PC-3 (cell line): ENCODE data around the gene KIFAP3. TPM values are rescaled to one million over a fixed set of nuclear protein-coding genes. Genes with fewer than 3 reads are reported as not detected.

ENCODE experiments used
- ATAC-seq: fragments of 200-7000 bp; cut with Tn5 transposase; 2 replicates; pipeline ENCODE4 v1.9.1; 2020; ENCODE audit warnings: mild to moderate bottlenecking, moderate library complexity
- BruUV-seq: library from RNA; stranded (reverse); fragments of 400-500 nt; replicated peaks from 2 replicates; lab custom pipeline; 2021; lab: Mats Ljungman, UMichigan
- CTCF ChIA-PET: fragments of 300-600 bp; sonication (Branson Sonifier 250); formaldehyde crosslinking; loops from one replicate; lab custom pipeline; 2022; ENCODE audit warnings: antibody characterized with exemption; lab: Charles Lee
- POLR2A ChIA-PET: fragments of 300-600 bp; sonication (Branson Sonifier 250); formaldehyde crosslinking; loops from one replicate; lab custom pipeline; 2022; ENCODE audit warnings: antibody characterized with exemption; ENCODE audit not compliant: unreplicated experiment; lab: Charles Lee
- DNase-seq: peaks from one replicate; pipeline ENCODE4 v3.0.0-alpha.2; 2015
- H2AFZ ChIP-seq: fragments of 300-600 bp; sonication (generic); 2 replicates; pipeline ENCODE4 v1.6.0; 2016; ENCODE audit warnings: antibody characterized with exemption, low read length
- H3F3A ChIP-seq: fragments of 300-600 bp; sonication (generic); one replicate; pipeline ENCODE4 v1.6.0; 2017; ENCODE audit warnings: antibody characterized with exemption, low read length, control low read depth, mild to moderate bottlenecking; ENCODE audit not compliant: unreplicated experiment
- H3K27ac ChIP-seq: fragments of 300-600 bp; sonication (generic); 2 replicates; pipeline ENCODE4 v1.5.1; 2016; ENCODE audit warnings: mild to moderate bottlenecking, low read length
- H3K27me3 ChIP-seq: fragments of 300-600 bp; sonication (generic); 2 replicates; pipeline ENCODE4 v1.6.1; 2016; ENCODE audit warnings: low read length, mixed read lengths
- H3K36me3 ChIP-seq: fragments of 300-600 bp; sonication (generic); 2 replicates; pipeline ENCODE4 v1.6.1; 2016; ENCODE audit warnings: low read depth, mixed run types, low read length, mixed read lengths
- H3K4me1 ChIP-seq: fragments of 300-600 bp; sonication (generic); 2 replicates; pipeline ENCODE4 v1.5.1; 2016; ENCODE audit warnings: low read length; ENCODE audit not compliant: insufficient read depth
- H3K4me2 ChIP-seq: fragments of 300-600 bp; sonication (generic); 2 replicates; pipeline ENCODE4 v1.6.0; 2016; ENCODE audit warnings: low read length
- H3K4me3 ChIP-seq: fragments of 300-600 bp; sonication (generic); 2 replicates; pipeline ENCODE4 v1.5.1; 2016; ENCODE audit warnings: mild to moderate bottlenecking, low read length, mixed read lengths
- H3K79me2 ChIP-seq: fragments of 300-600 bp; sonication (generic); 2 replicates; pipeline ENCODE4 v1.6.1; 2017; ENCODE audit warnings: low read length, mixed read lengths
- H3K9ac ChIP-seq: fragments of 300-600 bp; sonication (generic); 2 replicates; pipeline ENCODE4 v1.6.0; 2016; ENCODE audit warnings: mild to moderate bottlenecking, low read length
- H3K9me2 ChIP-seq: fragments of 300-600 bp; sonication (generic); replicated peaks from 2 replicates; pipeline ENCODE4 v1.6.1; 2016; ENCODE audit warnings: mixed run types, low read length, mixed read lengths
- H3K9me3 ChIP-seq: fragments of 300-600 bp; sonication (generic); 2 replicates; pipeline ENCODE4 v1.6.1; 2016; ENCODE audit warnings: low read length, mixed read lengths
- H4K20me1 ChIP-seq: fragments of 300-600 bp; sonication (generic); 2 replicates; pipeline ENCODE4 v1.6.1; 2016; ENCODE audit warnings: low read length, mixed read lengths
- CTCF ChIP-seq: fragments of 300-600 bp; sonication (generic); conservative IDR thresholded peaks from 2 replicates; pipeline ENCODE4 v1.5.1; 2017; ENCODE audit warnings: antibody characterized with exemption, low read depth, mild to moderate bottlenecking, low read length
- EZH2 ChIP-seq: fragments of 300-600 bp; sonication (generic); IDR thresholded peaks from one replicate; pipeline ENCODE4 v1.6.1; 2017; ENCODE audit warnings: antibody characterized with exemption, mild to moderate bottlenecking, low read length; ENCODE audit not compliant: unreplicated experiment
- EZH2phosphoT487 ChIP-seq: fragments of 300-600 bp; sonication (generic); IDR thresholded peaks from 2 replicates; pipeline ENCODE4 v1.6.1; 2018; ENCODE audit warnings: mild to moderate bottlenecking, antibody characterized with exemption, low read length, borderline replicate concordance
- intact Hi-C: fragments of 100-400 bp; cut with micrococcal nuclease; formaldehyde crosslinking; loops from 2 replicates; pipeline ENCODE4 v1.9.0; 2023
- total RNA-seq: library from RNA; depleted of rRNA; stranded (reverse); fragments of >200 nt; gene quantifications from 2 replicates; pipeline ENCODE4 v1.2.3, GENCODE V29; 2014

The KIFAP3 gene
- total RNA-seq, 1 experiment from 2014 or later: 6.9 TPM

DNA sequence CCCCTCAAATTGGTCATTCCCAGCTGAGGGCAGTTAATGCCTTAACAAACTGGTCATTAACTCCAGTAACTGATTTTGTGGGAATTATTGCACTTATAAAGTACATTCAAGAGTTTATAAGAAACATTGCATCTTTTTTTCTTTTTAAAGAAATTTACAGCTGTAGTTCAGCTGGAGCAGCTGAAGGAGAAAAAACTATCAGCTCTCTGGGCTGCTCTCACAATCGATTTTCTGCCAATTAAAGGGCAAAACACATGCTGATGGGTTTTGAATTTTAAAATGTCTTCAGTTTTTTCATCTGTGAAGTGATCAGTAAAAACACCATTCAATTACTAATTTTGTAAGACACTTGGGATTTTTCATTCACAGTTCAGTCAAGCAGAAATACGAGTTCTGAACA, 74.7 kb downstream of the KIFAP3 start:
- H3K9ac ChIP-seq: no peak overlapping the region
- ChIA-PET CTCF (no interaction called here), POLR2A (no interaction called here)
- H3K9me3 ChIP-seq: no peaks in the 10 kb centered on the region
- H3K36me3 ChIP-seq: no peaks in the 10 kb centered on the region
- H3K79me2 ChIP-seq: no peaks in the 10 kb centered on the region
- H3K4me1 ChIP-seq: peaks cover 23% of the 10 kb centered on the region
- intact Hi-C loops: loop anchor here (1.0 to 5.0 kb wide), 3 partner anchors 57 to 75 kb away; partner anchors contain the start of gene KIFAP3
- no peaks in the 10 kb centered on the region for H3K27me3 ChIP-seq
- peak overlapping the region; percentile 63 for H3K4me2 ChIP-seq
- H3K4me3 ChIP-seq: no peak overlapping the region
- no peak for TF ChIP-seq EZH2phosphoT487
- no peak for TF ChIP-seq CTCF
- TF ChIP-seq EZH2: no peak
- no peaks in the 10 kb centered on the region for H4K20me1 ChIP-seq
- H2AFZ ChIP-seq: no peak overlapping the region
- H3K27ac ChIP-seq: no peak overlapping the region
- ATAC-seq: peak; percentile 27; the same call in 1 of the 2 replicates
- DNase-seq: no peak
- BruUV-seq: no TSS peak
- H3K9me2 ChIP-seq: no peaks in the 10 kb centered on the region
- H3F3A ChIP-seq: no peaks in the 10 kb centered on the region

DNA sequence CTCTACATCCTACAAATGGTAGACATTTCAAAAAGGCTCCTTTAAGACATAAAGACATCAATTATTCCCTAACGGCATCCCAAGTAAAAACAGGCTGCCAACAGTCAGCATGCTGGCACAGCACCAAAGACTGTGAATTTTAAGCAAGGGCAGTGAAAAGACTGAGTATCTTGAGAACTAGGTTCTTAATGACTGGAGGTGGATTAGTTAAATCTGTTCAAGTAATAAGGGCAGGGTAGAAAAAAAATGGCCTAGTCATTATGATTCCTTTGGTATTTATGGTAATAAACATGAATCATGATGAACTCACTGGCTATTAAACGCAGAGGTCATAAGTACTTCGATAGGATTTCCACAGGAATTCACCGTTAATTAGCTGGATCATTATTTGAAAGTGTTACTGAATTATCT, 75.2 kb downstream of the KIFAP3 start:
- POLR2A ChIA-PET: no interaction called here
- H3K36me3 ChIP-seq: no peaks in the 10 kb centered on the region

More for the DNA sequence above, 75.2 kb downstream of the KIFAP3 start:
- Histone ChIP-seq H3K27me3 (no peaks in the 10 kb centered on the region), H2AFZ (peak overlapping the region; percentile 41; the same call in 1 of the 2 replicates), H3K79me2 (no peaks in the 10 kb centered on the region), H3F3A (no peaks in the 10 kb centered on the region), H3K4me2 (peak overlapping the region; percentile 63), H3K4me3 (no peak overlapping the region), H3K9ac (no peak overlapping the region), H4K20me1 (no peaks in the 10 kb centered on the region), H3K9me3 (no peaks in the 10 kb centered on the region), H3K9me2 (no peaks in the 10 kb centered on the region), H3K27ac (peak overlapping the region; percentile 53), H3K4me1 (peaks cover 23% of the 10 kb centered on the region)
- TF ChIP-seq CTCF (no peak), EZH2phosphoT487 (no peak), EZH2 (no peak)
- CTCF ChIA-PET: no interaction called here
- DNase-seq: peak; percentile 84
- ATAC-seq: peak; percentile 77
- BruUV-seq: no TSS peak
- intact Hi-C loops: loop anchor here (1.0 to 2.0 kb wide), 2 partner anchors 57 to 75 kb away; partner anchors contain the start of gene KIFAP3
